ENCODE results near the gene SYNM. TPM values are rescaled to one million over a fixed set of nuclear protein-coding genes. Genes with fewer than 3 reads are reported as not detected.

SYNM gene
- polyA plus RNA-seq, 2 donors, result 20.3 to 40.8 TPM

- H3K4me3 ChIP-seq (ENCODE audit: low read depth in 1 of 2, low read length in 2 of 2), result no peak overlapping the region
- peaks cover 6% of the 10 kb centered on the region in 2 donors for H3K36me3 ChIP-seq (ENCODE audit: control insufficient read depth in 2 of 2, insufficient read depth in 2 of 2, low read length in 1 of 2)
- no peaks in the 10 kb centered on the region for H3K27me3 ChIP-seq (ENCODE audit: control insufficient read depth in 1 of 2, insufficient read depth in 2 of 2, low read length in 2 of 2)
- H3K4me1 ChIP-seq (ENCODE audit: control insufficient read depth in 2 of 2, insufficient read depth in 2 of 2, low read length in 1 of 2), result peaks cover 2% of the 10 kb centered on the region in 2 donors
- WGBS, 2 donors, result 94 to 95% methylated on average over 6 of the region's 6 CpGs
- H3K27ac ChIP-seq (ENCODE audit: low read depth in 2 of 2, low read length in 1 of 2), result no peak overlapping the region
- H3K9me3 ChIP-seq (ENCODE audit: control insufficient read depth in 2 of 2, insufficient read depth in 1 of 2, low read depth in 1 of 2, low read length in 1 of 2), result no peaks in the 10 kb centered on the region
These were observed 53.9 kb downstream of the SYNM start for GRCh38 chr15:99158626-99159412.

GRCh38 chr15:99163271-99164062 lies 58.6 kb downstream of the SYNM start:
- H3K36me3 ChIP-seq (ENCODE audit: control insufficient read depth in 2 of 2, insufficient read depth in 2 of 2, low read length in 1 of 2), result peaks cover 6 to 8% of the 10 kb centered on the region in 2 donors
- 78 to 86% methylated on average over 4 of the region's 4 CpGs for WGBS, 2 donors
- no peaks in the 10 kb centered on the region for H3K9me3 ChIP-seq (ENCODE audit: control insufficient read depth in 2 of 2, insufficient read depth in 1 of 2, low read depth in 1 of 2, low read length in 1 of 2)
- no peak overlapping the region for H3K27ac ChIP-seq (ENCODE audit: low read depth in 2 of 2, low read length in 1 of 2)
- H3K4me3 ChIP-seq (ENCODE audit: low read depth in 1 of 2, low read length in 2 of 2), result no peak overlapping the region
- peaks cover 0 to 2% of the 10 kb centered on the region in 2 donors for H3K4me1 ChIP-seq (ENCODE audit: control insufficient read depth in 2 of 2, insufficient read depth in 2 of 2, low read length in 1 of 2)
- H3K27me3 ChIP-seq (ENCODE audit: control insufficient read depth in 1 of 2, insufficient read depth in 2 of 2, low read length in 2 of 2), result no peaks in the 10 kb centered on the region

- peaks cover 3 to 6% of the 10 kb centered on the region in 2 donors for H3K36me3 ChIP-seq (ENCODE audit: control insufficient read depth in 2 of 2, insufficient read depth in 2 of 2, low read length in 1 of 2)
- H3K4me3 ChIP-seq (ENCODE audit: low read depth in 1 of 2, low read length in 2 of 2), result no peak overlapping the region
- no peaks in the 10 kb centered on the region for H3K4me1 ChIP-seq (ENCODE audit: control insufficient read depth in 2 of 2, insufficient read depth in 2 of 2, low read length in 1 of 2)
- WGBS, 2 donors, result 92 to 97% methylated on average over 3 of the region's 3 CpGs
- no peaks in the 10 kb centered on the region for H3K9me3 ChIP-seq (ENCODE audit: control insufficient read depth in 2 of 2, insufficient read depth in 1 of 2, low read depth in 1 of 2, low read length in 1 of 2)
- no peaks in the 10 kb centered on the region for H3K27me3 ChIP-seq (ENCODE audit: control insufficient read depth in 1 of 2, insufficient read depth in 2 of 2, low read length in 2 of 2)
- no peak overlapping the region for H3K27ac ChIP-seq (ENCODE audit: low read depth in 2 of 2, low read length in 1 of 2)
These were observed 59.2 kb downstream of the SYNM start for GRCh38 chr15:99164119-99164518.

GRCh38 chr15:99165020-99165790 lies 60.3 kb downstream of the SYNM start:
- H3K27ac ChIP-seq (ENCODE audit: low read depth in 2 of 2, low read length in 1 of 2), result no peak overlapping the region
- no peaks in the 10 kb centered on the region for H3K27me3 ChIP-seq (ENCODE audit: control insufficient read depth in 1 of 2, insufficient read depth in 2 of 2, low read length in 2 of 2)
- peaks cover 3 to 5% of the 10 kb centered on the region in 2 donors for H3K36me3 ChIP-seq (ENCODE audit: control insufficient read depth in 2 of 2, insufficient read depth in 2 of 2, low read length in 1 of 2)
- H3K4me3 ChIP-seq (ENCODE audit: low read depth in 1 of 2, low read length in 2 of 2), result no peak overlapping the region
- no peaks in the 10 kb centered on the region for H3K4me1 ChIP-seq (ENCODE audit: control insufficient read depth in 2 of 2, insufficient read depth in 2 of 2, low read length in 1 of 2)
- H3K9me3 ChIP-seq (ENCODE audit: control insufficient read depth in 2 of 2, insufficient read depth in 1 of 2, low read depth in 1 of 2, low read length in 1 of 2), result no peaks in the 10 kb centered on the region
- 84 to 93% methylated on average over 3 of the region's 3 CpGs for WGBS, 2 donors

- Histone ChIP-seq H3K4me1 (ENCODE audit: control insufficient read depth in 2 of 2, insufficient read depth in 2 of 2, low read length in 1 of 2) (no peaks in the 10 kb centered on the region), H3K9me3 (ENCODE audit: control insufficient read depth in 2 of 2, insufficient read depth in 1 of 2, low read depth in 1 of 2, low read length in 1 of 2) (no peaks in the 10 kb centered on the region), H3K27ac (ENCODE audit: low read depth in 2 of 2, low read length in 1 of 2) (peak overlapping the region; percentile 8 to 9), H3K27me3 (ENCODE audit: control insufficient read depth in 1 of 2, insufficient read depth in 2 of 2, low read length in 2 of 2) (no peaks in the 10 kb centered on the region), H3K36me3 (ENCODE audit: control insufficient read depth in 2 of 2, insufficient read depth in 2 of 2, low read length in 1 of 2) (peaks cover 3 to 10% of the 10 kb centered on the region in 2 donors), H3K4me3 (ENCODE audit: low read depth in 1 of 2, low read length in 2 of 2) (no peak overlapping the region)
- 85 to 86% methylated on average over 23 of the region's 23 CpGs for WGBS, 2 donors
These were observed 61.2 kb downstream of the SYNM start for GRCh38 chr15:99165956-99166689.

GRCh38 chr15:99167201-99167600 lies 62.3 kb downstream of the SYNM start:
- Histone ChIP-seq H3K4me1 (ENCODE audit: control insufficient read depth in 2 of 2, insufficient read depth in 2 of 2, low read length in 1 of 2) (no peaks in the 10 kb centered on the region), H3K36me3 (ENCODE audit: control insufficient read depth in 2 of 2, insufficient read depth in 2 of 2, low read length in 1 of 2) (peaks cover 1 to 11% of the 10 kb centered on the region in 2 donors), H3K27me3 (ENCODE audit: control insufficient read depth in 1 of 2, insufficient read depth in 2 of 2, low read length in 2 of 2) (no peaks in the 10 kb centered on the region), H3K9me3 (ENCODE audit: control insufficient read depth in 2 of 2, insufficient read depth in 1 of 2, low read depth in 1 of 2, low read length in 1 of 2) (no peaks in the 10 kb centered on the region), H3K27ac (ENCODE audit: low read depth in 2 of 2, low read length in 1 of 2) (peak overlapping the region; percentile 43 to 81), H3K4me3 (ENCODE audit: low read depth in 1 of 2, low read length in 2 of 2) (no peak overlapping the region)
- 70 to 77% methylated on average over 5 of the region's 5 CpGs for WGBS, 2 donors

- H3K27me3 ChIP-seq (ENCODE audit: control insufficient read depth in 1 of 2, insufficient read depth in 2 of 2, low read length in 2 of 2), result no peaks in the 10 kb centered on the region
- no peaks in the 10 kb centered on the region for H3K9me3 ChIP-seq (ENCODE audit: control insufficient read depth in 2 of 2, insufficient read depth in 1 of 2, low read depth in 1 of 2, low read length in 1 of 2)
- H3K36me3 ChIP-seq (ENCODE audit: control insufficient read depth in 2 of 2, insufficient read depth in 2 of 2, low read length in 1 of 2), result peaks cover 2 to 13% of the 10 kb centered on the region in 2 donors
- peak overlapping the region; percentile 53 to 81 for H3K27ac ChIP-seq (ENCODE audit: low read depth in 2 of 2, low read length in 1 of 2)
- 86 to 87% methylated on average over 6 of the region's 6 CpGs for WGBS, 2 donors
- no peak overlapping the region for H3K4me3 ChIP-seq (ENCODE audit: low read depth in 1 of 2, low read length in 2 of 2)
- no peaks in the 10 kb centered on the region for H3K4me1 ChIP-seq (ENCODE audit: control insufficient read depth in 2 of 2, insufficient read depth in 2 of 2, low read length in 1 of 2)
These were observed 62.8 kb downstream of the SYNM start for GRCh38 chr15:99167640-99168039.

GRCh38 chr15:99168601-99169580 lies 64.0 kb downstream of the SYNM start:
- H3K27me3 ChIP-seq (ENCODE audit: control insufficient read depth in 1 of 2, insufficient read depth in 2 of 2, low read length in 2 of 2), result no peaks in the 10 kb centered on the region
- H3K4me1 ChIP-seq (ENCODE audit: control insufficient read depth in 2 of 2, insufficient read depth in 2 of 2, low read length in 1 of 2), result no peaks in the 10 kb centered on the region
- no peaks in the 10 kb centered on the region for H3K9me3 ChIP-seq (ENCODE audit: control insufficient read depth in 2 of 2, insufficient read depth in 1 of 2, low read depth in 1 of 2, low read length in 1 of 2)
- peaks cover 2 to 13% of the 10 kb centered on the region in 2 donors for H3K36me3 ChIP-seq (ENCODE audit: control insufficient read depth in 2 of 2, insufficient read depth in 2 of 2, low read length in 1 of 2)
- H3K4me3 ChIP-seq (ENCODE audit: low read depth in 1 of 2, low read length in 2 of 2), result no peak overlapping the region
- 85 to 94% methylated on average over 5 of the region's 5 CpGs for WGBS, 2 donors
- peak overlapping the region; percentile 81 to 84 for H3K27ac ChIP-seq (ENCODE audit: low read depth in 2 of 2, low read length in 1 of 2)

Measured in esophagus (tissue), 2 donors.